HG03460 (cell line): ENCODE measurements around the gene RNF208.

Experiments used
- ATAC-seq: cut with Tn5 transposase; IDR thresholded peaks from one replicate; pipeline ENCODE4 v1.9.1; 2021; ENCODE audit not compliant: unreplicated experiment

RNF208 gene

GRCh38 chr9:137228506-137228967, 6.5 kb upstream of the RNF208 start:
- ATAC-seq = no peak

- no peak for ATAC-seq
These were observed 5.9 kb upstream of the RNF208 start for GRCh38 chr9:137227853-137228505.

- no peak for ATAC-seq
These were observed 5.2 kb upstream of the RNF208 start, which contains the start of gene RNF224 for GRCh38 chr9:137227054-137227852. Gene RNF224, plus strand, starts transcription at chr9:137227502. Its CDS starts 834 bp downstream, at chr9:137228336.

- ATAC-seq = no peak
These were observed 4.5 kb upstream of the RNF208 start for GRCh38 chr9:137226338-137227053.

- no peak for ATAC-seq
These were observed 3.8 kb upstream of the RNF208 start for GRCh38 chr9:137225699-137226331.

GRCh38 chr9:137224830-137225694, 3.0 kb upstream of the RNF208 start, which contains the start of gene CYSRT1:
Gene CYSRT1, plus strand, starts transcription at chr9:137225174. Its CDS starts 448 bp downstream, at chr9:137225622.
- ATAC-seq = no peak

- ATAC-seq = peak; percentile 65
These were observed 1.3 kb upstream of the RNF208 start for GRCh38 chr9:137223078-137223970.

- ATAC-seq = no peak
These were observed 431 bp downstream of the RNF208 start for GRCh38 chr9:137221506-137222111.

GRCh38 chr9:137221095-137221505, 940 bp downstream of the RNF208 start:
- ATAC-seq = no peak

GRCh38 chr9:137220317-137221094, 1.5 kb downstream of the RNF208 start:
- no peak for ATAC-seq

- ATAC-seq = no peak
These were observed 2.2 kb downstream of the RNF208 start for GRCh38 chr9:137219757-137220316.

- no peak for ATAC-seq
These were observed 3.2 kb downstream of the RNF208 start for GRCh38 chr9:137218754-137219271.

- ATAC-seq = no peak
These were observed 3.8 kb downstream of the RNF208 start for GRCh38 chr9:137218212-137218753.

GRCh38 chr9:137217276-137218211, 4.5 kb downstream of the RNF208 start:
- ATAC-seq = no peak

- ATAC-seq = no peak
These were observed 5.7 kb downstream of the RNF208 start for GRCh38 chr9:137216188-137216965.
